ENCODE data around the gene ZNF618.

DNA sequence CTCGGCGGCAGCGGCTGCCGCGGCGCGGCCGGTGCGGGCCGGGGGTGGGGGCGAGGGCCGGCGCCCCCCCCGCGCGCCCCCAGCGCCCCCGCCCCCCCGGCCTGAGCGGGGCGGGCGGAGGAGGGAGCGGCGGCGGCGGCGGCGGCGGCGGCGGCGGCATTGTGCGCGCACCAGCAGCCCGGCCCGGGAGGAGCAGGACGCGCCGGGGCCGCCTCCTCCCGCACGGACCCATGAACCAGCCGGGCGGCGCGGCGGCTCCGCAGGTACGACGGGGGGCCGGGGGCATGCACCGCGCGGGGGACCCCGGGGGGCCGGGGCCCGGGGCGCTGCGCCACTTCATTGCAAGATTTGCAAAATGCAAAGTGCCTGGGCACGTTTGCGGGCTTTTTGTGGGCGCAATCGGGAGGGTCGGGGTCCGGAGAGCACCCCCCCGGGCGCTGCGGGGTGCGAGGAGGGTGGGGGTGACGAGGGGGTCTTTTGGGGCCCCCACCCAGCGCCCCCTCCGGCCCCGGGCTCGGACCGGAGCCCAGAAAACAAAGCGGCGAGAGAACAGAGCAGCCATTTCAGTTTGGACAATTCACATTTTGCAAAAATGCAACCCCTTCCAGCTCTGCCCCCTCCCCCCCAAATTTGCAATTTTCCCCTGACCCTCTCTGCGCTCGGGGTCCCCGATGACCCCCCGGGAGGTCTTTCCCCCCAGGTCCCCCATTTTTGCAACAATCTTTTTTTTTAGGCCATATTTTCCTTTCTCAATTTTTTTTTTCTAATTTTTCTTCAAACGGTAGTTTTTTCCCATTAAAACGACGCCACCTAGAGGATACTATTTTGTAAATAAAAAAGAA lies at the start of gene ZNF618:
- TF ChIP-seq EP300 (IDR thresholded peaks at IDR 0.05) = no peak
- TF ChIP-seq, protein P1, sequence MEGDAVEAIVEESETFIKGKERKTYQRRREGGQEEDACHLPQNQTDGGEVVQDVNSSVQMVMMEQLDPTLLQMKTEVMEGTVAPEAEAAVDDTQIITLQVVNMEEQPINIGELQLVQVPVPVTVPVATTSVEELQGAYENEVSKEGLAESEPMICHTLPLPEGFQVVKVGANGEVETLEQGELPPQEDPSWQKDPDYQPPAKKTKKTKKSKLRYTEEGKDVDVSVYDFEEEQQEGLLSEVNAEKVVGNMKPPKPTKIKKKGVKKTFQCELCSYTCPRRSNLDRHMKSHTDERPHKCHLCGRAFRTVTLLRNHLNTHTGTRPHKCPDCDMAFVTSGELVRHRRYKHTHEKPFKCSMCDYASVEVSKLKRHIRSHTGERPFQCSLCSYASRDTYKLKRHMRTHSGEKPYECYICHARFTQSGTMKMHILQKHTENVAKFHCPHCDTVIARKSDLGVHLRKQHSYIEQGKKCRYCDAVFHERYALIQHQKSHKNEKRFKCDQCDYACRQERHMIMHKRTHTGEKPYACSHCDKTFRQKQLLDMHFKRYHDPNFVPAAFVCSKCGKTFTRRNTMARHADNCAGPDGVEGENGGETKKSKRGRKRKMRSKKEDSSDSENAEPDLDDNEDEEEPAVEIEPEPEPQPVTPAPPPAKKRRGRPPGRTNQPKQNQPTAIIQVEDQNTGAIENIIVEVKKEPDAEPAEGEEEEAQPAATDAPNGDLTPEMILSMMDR (IDR thresholded peaks at IDR 0.05) = no peak
